NCI-H345 (cell line): Measurements from ENCODE around the gene MED7.
"Not testable (repeated sequence)": the region's sequence is repeated elsewhere in the genome, so short reads cannot be mapped to it uniquely, and the experiment has no call there.

Experiments used
- DNase-seq: peaks from one replicate; lab custom pipeline; 2025; lab: John Stamatoyannopoulos, UW

The MED7 gene, protein sequence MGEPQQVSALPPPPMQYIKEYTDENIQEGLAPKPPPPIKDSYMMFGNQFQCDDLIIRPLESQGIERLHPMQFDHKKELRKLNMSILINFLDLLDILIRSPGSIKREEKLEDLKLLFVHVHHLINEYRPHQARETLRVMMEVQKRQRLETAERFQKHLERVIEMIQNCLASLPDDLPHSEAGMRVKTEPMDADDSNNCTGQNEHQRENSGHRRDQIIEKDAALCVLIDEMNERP

DNA sequence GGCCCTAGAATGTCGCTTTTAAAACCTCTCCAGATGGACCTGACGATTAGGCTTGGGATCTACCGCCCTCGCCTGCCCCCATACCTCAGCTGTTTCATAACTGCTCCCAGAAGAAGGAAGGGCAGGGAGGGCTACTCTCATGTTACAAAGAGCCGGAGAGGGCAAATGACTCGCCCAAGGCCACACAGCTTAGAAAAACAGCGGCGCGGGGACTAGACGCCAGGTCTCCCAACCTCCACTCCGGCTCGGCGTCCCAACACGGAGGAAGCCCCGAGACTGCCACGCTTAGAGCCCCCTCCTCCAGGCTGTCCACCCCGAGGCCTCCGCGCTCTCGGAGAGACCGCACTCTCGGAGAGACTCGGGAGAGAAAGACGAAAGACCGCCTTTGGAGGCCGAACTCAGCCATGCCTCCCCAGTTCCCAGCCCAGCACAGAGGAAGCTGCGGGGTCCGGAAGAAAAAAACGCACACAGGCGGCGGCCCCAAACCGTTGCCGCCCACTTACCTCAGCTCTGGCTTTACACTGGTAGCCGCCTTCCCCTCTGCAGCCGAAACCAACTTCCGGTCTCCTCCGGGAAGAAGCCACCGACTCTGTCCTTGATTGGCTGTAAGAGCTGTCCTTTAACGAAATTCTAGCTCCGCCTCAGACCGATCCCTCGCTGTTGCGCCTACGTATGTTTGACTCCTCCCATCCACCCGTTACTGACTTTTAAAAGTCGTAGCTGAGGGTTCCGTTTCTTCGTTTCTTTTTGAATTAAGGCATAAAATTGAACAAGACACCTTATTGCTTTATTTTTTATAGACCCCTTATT is at the start of gene MED7:
Gene MED7, minus strand, starts transcription at position 549 of the 810 bp plus-strand sequence. CDS start 3,434 bp downstream, outside the sequence.
- peak; percentile 99 for DNase-seq

DNA sequence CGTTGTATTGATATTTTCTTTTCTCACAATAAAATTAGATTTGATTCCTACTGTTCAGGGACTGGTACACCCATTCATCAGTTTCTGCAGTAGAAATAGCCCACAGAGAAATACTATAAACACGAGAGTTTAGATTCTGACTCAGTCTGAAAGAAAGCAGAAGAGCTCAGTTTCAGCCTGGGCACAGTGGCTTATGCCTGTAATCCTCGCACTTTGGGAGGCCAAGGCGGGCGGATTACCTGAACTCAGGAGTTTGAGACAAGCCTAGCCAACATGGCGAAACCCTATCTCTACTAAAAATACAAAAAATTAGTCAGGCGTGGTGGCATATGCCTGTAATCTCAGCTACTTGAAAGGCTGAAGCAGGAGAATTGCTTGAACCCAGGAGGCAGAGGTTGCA is 46.6 kb upstream of the MED7 start:
- no peak for DNase-seq

DNA sequence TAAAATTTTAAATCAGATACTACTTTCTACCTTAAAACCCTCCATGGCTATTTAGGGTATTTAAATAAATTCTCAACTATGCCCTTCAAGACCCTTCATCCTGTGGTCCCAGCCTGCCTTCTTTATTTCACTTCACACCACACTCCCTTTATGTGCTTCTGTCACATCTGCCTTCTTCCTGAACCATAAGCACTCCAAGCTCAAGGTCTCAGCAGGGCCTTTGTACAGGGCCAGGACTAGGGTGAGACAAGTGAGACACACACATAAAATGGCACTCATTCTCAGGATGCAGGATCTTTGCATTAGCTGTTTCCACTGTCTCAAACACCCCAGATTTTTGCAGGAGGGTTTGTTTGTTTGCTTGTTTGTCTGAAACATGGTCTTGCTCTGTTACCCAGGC is 45.6 kb upstream of the MED7 start:
- DNase-seq, result no peak

DNA sequence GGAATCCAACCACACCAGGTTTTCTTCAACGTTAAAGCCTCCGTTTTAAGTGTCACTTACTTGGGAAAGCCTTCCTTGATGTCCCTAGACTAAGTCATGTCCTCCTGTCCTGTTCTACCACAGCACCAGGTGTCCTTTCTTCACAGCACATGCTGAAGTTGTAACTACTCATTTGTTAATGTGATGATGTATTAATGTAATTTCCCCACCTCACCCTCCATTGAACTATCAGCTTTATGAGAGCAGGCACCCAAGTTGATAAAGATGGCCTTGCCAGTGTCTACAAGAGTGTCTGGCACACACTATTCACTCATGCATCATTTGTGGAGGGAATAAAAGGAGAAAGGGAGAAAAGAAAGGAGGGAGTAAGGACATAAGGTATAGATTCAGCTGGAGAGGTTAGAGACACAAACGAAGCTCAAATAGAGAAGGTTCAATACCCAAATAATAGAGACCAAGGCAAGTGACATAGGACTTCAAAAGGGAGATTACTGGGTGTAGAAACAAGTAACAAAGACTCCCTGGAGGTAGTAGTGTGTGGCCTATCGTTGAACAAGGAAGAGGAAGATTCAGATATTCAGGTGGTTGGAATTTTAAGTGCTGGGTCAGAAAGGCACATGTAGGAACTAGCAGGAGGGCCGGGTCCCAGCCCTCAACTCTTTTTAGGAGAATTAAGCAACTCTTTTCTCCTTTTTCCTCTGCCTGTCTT is 44.5 kb upstream of the MED7 start:
- no peak for DNase-seq

DNA sequence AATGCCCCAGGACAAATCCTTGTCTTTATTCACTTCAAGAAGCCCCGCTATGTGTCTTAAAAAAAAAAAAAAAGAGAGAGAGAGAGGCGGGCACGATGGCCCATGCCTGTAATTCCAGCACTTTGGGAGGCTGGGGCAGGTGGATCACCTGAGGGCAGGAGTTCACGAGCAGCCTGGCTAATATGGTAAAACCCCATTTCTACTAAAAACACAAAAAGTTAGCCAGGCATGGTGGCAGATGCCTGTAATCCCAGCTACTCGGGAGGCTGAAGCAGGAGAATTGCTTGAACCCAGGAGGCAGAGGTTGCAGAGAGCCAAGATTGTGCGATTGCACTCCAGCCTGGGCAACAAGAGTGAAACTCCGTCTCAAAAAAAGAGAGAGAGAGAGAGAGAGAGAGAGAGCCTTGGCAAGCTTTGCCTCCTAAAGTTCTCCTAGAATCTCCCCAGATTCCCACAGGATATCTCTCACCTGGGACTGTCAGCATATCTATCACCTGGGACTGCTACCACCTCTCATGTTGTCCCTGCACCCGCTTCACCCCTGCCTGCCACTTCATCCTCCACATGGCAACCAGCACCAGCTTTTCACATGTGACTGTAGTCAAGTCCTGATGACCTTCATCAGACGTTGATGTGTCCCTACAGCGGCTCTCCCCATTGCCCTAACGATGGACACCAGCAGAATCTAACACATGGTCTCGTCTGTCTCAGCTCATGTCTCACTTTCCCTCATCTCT is 43.8 kb upstream of the MED7 start:
- DNase-seq, result no peak

DNA sequence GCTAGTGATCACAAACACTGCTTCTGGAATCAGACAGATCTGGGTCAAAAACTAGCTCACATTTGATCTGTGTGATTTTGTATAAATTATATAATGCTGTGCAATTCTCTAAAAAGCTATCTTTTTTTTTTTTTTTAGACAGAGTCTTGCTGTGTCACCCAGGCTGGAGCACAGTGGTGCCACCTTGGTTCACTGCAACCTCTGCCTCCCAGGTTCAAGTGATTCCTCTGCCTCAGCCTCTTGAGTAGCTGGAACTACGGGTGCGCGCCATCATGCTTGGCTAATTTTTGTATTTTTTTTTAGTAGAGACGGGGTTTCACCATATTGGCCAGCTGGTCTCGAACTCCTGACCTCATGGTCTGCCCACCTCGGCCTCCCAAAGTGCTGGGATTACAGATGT is 42.5 kb upstream of the MED7 start:
- DNase-seq, result not testable (repeated sequence)

DNA sequence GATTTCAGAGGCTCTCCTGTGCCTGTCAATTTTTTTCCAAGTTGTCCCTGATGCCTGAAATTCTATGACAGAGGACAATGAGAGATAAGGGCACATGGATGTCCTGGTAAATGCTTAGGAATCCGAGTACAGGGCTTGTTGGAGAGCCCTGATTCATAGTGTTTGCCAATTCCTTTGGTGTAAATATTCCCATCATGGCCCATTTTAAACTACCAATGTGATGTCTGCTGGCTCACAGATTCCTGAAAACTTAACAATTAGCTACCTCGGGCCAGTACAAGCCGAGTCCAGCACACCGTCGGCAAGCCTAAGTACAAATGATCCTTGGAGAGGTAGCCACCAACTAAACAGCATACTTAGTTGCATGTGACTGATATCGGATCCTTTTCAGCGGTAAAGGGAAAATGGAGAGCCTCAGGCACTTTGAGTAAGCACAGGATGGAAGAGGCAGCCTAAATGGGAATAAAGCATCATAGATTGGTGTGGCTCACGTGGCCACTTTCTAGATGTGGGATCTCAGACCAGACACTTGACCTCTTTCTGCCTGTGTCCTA is 41.5 kb upstream of the MED7 start:
- no peak for DNase-seq

DNA sequence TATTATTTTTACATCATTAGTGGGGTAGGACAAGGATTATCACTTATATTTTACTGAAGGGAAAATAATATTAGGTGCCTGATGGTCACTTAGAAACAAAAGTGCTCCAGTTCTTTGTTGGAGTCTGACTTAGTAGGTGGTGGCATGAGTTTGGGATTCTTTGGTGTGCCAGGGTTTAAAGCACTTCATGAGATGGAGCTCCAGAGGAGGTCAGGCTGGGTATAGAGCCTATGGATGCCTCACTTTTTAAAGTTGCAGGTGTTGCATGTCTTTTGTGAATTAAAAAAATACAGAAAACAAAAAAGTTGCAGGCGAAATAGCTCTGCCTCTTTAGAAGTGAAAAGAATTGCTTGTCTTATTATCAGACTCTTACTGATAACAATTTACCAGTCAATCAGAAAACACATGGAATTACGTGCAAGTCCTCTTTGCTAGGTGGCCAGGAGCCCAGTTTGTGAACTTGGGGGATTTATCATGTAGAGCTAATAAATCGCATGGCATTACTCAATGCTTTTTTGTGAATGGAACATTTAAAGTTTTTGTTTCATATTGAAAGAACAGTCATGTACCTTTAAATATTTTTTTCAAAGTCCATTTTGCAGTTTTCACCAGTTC is 39.6 kb upstream of the MED7 start:
- no peak for DNase-seq

DNA sequence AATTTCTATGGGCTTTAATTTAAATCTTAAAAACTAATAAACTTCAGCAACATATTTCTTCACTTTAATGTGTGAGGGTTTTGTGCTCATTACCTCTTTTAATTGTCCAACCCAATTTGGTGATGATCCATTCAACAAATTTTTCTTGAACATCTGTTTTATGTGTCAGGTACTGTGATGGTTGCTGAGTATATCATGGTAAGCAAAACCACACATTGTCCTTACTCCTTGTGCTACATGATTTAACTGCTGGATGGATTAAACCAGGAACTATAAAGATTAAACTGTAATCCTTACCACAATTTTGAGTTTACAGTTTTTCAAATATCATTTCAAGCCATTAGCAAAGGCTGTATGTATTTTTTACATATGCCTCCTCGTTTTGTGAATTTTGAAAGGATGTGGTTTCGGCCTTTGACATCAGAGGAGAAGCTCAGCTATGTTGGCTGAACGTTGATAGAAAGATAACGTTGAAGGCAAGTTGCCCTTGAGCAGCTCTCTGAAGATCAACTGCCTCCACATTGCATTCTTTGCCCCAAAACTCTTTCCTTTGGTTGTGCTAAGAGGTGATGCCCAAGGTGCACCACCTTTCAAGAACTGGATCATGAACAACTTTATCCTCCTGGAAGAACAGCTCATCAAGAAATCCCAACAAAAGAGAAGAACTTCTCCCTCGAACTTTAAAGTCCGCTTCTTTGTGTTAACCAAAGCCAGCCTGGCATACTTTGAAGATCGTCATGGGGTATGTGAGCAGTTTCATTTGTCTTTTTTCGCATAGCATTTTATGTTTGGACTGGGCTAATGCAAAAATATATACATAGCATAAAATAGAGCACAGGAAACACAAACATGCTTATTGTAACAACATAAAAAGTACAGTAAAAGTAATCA is 38.0 kb upstream of the MED7 start, which contains the start of gene ITK:
Gene ITK, plus strand, starts transcription at position 467 of the 891 bp plus-strand sequence. Its CDS starts 138 bp downstream, at position 605.
- no peak for DNase-seq

DNA sequence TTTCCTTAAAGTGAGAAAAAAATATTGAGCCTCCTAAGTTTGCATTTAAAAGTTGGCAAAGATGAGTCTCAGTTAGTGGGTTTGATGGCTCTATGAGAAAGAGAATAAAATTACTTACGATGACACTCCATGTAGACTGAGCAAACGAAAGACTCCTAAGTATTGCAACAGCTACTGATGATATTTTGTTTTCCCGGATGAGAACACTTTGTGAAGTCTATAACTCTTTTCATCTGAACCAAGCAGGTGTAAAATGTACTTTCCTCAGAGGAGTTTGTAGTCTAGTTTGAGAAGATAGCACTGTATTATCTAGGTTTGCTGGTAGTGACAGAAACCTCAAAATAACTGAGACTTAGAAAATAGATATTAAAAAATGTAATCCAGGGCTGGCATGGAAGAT is 36.3 kb upstream of the MED7 start:
- no peak for DNase-seq

DNA sequence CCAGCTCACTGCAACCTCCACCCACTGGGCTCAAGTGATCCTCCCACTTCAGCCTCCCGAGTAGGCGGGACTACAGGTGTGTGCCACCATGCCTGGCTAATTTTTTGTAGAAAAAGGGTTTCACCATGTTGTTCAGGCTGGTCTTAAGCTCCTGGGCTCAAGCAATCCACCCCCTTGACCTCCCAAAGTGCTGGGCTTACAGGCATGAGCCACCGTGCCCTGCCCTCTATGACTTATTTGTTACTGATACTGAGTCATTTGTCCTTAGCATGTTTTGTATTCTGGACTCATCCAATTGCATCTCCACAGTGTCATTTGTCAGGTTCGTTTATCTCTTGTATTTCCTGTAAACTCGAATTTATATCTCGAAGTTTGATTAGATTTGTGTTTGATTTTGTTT is 35.3 kb upstream of the MED7 start:
- no peak for DNase-seq

DNA sequence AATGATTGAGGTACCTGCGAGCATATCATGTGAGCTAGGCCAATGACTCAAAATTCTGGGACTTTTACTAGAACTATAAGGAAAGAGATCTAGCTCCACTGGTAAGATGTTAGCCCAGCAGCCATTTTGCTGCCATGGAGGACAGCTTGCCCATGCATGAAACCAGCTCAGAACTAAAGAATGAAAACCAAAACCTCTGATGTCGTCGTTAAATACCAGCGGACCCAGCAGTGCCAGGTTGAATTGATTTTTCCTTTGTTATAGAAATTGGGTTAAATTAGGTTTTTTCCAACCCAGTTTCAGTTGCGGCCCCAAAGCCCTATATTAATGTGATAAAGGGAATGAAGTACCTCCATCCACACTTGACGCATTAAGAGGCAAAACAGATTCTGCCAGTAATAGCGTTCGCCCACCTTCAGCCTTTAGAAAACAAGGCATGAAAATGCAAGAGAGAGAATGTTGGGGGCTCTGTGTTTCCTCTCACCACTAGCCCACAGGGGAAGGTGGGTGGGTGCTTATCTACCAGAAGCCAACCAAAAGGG is 32.5 kb upstream of the MED7 start:
- DNase-seq, result no peak

DNA sequence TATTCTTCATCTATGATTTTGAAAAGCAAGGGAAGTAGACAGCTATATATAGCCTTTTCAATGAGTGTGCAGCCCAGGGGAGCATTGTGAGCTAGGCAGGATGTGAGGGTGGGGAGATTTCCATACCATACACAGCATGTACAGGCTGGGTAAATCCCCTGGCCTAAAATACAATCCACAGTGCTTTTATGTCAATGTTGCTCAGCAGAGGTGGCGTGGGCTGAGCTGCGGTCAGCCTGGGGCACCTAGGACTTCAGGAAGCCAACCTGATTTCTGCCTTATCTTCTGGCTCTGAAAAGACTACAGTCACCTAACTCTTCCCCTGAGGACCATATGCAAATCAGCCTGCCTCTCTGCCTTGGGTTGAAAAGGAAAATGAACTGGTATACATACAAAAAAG is 29.7 kb upstream of the MED7 start:
- DNase-seq, result no peak

DNA sequence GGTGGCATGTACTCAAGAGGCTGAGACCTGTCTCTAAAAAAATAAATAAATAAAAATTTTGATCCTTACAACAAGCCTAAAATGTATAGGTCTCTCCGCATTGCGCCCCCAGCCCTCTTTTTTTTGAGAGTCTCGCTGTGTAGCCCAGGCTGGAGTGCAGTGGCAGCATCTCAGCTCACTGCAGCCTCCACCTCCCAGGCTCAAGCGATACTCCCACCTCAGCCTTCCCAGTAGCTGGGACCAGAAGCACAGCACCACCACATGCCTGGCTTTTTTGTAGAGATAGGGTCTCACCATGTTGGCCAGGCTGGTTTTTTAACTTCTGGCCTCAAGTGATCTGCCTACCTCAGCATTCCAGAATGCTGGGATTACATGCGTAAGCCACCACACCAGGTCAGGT is 25.6 kb upstream of the MED7 start:
- DNase-seq, result no peak

DNA sequence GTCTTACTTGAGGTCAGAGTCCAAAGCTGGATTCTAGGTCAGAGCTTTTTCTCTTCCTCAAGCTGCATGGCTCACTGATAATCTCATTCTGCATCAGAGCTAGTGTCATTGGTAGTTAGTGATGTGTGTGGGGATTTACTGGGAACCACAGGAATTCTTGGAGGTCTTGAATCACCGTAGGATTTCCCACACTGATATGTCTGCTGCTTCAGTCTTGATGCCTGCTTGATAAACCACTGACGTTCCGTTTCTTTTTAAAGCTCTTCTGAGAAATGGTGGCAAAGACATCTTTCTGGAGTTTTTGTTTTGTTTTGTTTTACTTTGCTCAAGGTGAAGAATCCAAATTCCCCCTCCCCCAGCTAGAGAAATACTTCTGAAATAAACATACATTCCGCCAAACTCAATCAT is 24.6 kb upstream of the MED7 start:
- DNase-seq, result no peak

DNA sequence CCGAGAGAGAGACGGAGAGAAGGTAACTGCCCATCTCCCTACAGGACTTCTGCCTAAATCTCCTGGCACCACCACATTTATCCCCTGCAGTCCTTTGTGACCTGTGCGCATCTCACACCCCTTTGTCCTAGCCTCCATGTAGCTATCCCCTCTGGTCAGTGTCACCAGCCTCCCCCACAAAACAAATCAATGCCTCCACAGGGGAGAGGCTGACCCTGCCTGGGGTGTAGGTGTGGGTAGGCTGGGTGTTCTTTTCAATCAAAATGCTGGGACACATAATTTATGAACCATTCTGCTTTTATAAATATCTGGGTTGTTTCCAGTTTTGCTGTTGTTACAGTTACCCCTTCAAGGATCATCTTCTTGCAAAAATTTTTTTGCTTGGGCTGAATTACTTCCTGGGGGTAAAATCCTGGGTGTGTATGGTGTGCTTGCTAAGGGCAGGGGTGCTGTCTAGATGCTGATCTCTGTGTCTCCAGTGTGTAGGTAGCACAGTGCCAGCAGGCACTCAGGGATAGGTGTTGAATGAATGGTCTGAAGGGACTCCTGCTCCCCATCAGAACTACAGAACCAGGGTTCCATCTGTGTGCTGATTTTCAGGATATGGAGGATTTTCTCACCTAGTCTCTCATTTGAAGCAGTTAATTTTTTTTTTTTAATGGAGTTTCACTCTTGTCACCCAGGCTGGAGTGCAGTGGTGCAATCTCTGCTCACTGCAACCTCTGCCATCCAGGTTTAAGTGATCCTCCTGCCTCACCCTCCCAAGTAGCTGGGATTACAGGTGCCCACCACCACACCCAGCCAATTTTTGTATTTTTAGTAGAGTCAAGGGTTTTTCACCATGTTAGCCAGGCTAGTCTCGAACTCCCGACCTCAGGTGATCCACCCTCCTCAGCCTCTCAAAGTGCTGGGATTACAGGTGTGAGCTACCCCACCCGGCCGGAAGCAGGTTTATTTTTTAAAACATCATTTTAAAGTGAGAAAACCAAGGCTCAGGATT is 23.8 kb upstream of the MED7 start, which contains the start of gene GARIN3:
Gene GARIN3, minus strand, starts transcription at position 51 of the 1,000 bp plus-strand sequence. CDS start 96 bp downstream, outside the sequence.
- no peak for DNase-seq

DNA sequence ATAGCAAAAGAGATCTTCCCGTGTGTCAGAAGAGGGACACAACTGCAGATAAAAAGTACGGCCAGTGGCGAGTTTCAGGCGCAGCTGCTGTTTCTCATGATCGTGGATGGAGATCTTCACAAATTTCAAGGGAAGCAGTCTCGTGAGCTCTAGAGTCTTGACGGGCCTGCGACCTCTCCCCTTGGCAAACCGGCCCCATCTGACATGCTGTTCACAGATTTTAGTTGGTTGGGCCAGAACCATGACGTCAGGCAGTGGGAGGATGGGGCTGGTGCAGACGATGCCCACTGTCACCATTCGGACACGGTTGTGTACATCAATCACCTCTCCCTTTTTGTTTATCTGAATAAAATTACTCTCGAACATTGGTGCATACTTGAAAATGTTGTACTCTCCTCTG is 23.0 kb upstream of the MED7 start:
- DNase-seq, result no peak

DNA sequence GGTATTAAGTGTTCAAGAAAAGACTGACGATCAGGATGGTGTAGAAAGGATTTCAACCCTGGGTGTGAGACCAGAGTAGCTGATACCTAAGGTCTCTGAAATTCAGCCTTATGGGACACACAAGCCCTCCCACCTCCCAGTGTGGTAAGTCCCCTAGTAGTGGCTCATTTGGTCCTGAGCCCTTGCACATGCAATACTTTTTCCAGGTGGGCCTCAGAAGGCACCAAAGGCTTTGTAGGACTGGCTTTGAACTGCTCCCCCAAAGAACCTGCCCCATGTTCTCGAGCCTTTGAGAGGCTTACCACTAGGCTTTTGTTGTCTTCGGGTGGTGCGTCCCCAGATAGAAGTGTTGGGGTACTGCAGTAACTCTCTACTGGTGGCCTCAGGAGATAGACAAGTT is 22.6 kb upstream of the MED7 start:
- no peak for DNase-seq

DNA sequence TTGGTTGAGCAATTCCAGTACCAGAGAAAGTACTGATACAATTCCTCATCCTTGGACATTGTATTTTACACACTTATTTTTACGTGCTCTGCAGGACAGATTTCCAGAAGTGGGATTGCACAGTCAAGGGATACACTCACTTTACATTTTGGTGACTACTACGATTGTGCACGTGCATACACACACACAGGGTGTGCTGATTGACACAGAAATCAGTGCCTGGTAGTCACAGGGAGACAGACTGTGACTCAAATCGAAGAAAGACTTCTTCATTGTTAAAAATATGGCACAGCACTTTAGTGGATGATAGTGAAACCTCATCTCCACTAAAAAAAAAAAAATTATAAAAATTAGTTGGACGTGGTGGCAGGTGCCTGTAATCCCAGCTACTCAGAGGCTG is 21.9 kb upstream of the MED7 start:
- DNase-seq, result no peak
